Dedifferentiated amniotic fluid mesenchymal stem cell (primary cell): ENCODE data around the gene CYB5A.

Experiments used
- DNase-seq: peaks from one replicate; pipeline ENCODE4 v3.0.0-alpha.2; 2016; ENCODE audit errors: extremely low spot score

CYB5A gene

DNA sequence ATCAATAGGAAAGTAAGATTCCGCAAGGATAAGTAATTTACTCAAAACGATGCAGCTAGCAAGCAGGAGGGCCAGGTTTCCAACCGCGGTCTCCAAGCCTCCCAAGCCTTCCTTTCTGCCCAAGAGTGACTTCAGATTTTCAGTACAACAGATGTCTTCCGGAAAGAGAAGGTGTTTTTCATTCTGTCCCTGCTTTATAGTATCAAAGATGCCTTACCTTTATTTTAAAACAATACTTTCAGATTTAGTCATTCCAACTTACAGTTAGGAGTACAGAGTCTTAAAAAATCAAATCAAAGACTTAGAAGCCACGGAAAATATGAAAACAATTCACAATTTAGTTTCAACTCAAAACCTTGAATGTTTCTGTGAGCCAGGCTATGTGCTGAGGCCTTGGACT, 43.6 kb downstream of the CYB5A start:
- DNase-seq = no peak

DNA sequence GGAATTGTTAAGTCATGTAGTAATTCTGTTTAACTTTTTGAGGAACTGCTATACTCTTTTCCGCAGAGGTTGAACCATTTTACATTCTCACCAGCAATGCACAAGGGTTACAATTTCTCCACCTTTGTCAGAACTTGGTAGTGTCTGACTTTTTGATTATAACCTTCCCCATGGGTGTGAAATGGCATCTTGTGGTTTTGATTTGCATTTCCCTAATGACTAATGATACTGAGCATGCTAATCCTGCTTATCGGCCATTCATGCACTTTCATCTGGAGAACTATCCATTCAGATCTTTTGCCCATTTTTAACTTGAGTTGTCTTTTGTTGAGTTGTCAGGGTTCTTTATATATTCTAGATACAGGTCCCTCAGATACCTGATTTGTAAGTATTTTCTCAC, 47.2 kb downstream of the CYB5A start:
- DNase-seq = no peak

DNA sequence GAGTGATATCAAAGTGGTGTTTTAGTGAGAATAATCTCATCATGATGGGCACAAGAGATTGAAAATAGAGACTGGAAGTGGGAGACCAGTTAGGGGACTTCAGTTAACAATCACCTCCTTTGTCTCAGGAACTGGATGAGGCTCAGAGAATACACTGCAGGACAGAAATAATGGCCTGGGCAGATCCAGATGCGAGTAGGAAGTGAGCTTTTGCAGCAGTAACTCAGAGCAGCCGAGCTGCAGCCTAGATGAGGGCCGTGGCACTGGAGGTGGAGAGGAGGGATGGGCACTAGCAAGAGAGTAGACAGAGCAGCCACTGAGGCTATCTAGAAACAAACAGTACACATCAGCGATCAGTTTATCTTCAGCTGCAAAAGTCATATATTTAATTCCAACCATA, 48.6 kb downstream of the CYB5A start:
- no peak for DNase-seq

DNA sequence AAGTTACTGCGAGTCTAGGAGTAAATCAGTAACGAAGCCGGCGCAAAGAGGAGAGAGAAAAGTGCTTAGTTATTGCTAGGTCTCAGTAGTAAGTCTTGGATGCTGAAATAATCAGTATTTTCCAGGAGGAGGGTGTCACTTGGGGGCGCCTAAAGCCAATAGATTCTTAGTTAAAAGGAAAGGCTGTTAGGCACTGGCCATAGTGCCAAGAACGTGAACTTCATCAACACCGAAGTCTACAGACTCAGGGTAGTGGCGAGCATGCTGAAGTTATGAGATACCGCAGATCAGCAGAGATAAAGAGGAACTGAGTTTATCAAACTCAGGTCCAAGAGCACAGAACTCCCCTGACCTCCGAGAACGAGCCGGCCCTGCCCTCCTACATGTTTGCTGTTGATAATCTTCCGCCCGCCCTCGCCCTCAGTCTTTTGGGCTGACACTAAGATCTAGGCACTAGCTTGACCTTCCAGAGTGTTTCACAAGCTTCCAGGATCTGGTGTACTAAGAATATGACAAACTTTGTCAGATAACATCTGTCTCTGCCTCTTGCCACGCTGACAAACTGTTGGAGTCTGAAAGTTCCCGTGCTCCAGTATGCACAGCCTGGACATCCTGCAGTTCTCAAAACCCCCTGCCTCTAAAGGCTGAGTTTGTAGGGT, 49.2 kb downstream of the CYB5A start:
- no peak for DNase-seq

DNA sequence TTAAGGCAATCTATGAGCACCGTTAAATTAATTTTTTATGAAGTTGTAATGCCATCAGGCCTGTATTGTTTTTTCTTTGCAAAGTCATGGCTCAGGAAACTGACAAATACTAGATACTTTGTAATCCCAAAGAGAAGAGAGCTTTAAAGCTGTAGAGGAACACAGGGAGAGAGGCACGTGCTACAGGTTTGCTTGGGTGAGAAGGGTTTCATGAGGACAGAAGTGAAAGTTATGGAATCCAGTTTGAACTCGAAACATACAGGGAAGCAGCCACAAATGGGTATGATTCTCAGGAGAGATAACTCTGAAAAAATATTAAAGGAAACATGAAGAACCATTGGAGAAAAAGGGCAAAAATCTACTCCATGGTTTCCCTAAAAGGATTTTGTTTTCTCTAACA, 49.8 kb downstream of the CYB5A start:
- DNase-seq = no peak

DNA sequence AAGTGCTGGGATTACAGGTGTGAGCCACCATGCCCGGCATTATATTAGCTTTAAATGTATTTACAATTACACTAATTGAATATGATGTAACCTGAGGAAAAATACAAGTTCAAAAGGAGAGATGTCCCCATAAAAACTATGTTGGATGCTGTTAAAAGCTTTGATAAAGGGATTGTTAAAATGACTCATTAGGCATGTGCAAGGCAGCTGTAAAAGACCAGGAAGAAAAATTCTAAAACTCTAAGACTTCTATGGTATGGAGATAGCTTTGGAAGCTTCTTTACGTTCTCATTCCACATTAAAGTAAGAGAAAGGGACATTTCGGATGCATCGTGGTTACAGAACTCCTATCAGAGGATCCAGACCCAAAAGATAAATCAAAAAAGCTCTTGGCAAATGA, 50.3 kb downstream of the CYB5A start:
- no peak for DNase-seq

DNA sequence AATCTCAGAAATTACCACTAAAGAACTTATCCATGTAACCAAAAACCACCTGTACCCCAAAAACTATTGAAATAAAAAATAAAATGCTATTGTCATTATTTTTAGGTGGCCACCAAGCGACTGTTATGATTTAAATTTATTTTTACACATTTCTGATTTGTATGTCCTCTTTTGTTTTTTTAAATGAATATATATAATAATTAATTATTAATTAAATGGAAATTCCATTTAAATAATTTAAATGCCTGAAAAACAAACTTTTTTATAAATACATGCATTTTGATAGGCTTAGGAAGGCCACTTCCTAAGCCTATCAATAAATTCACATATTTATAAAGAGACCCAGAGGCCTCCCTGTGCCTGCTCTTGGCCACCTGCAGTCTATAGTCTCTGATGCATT, 52.2 kb downstream of the CYB5A start:
- DNase-seq = no peak

DNA sequence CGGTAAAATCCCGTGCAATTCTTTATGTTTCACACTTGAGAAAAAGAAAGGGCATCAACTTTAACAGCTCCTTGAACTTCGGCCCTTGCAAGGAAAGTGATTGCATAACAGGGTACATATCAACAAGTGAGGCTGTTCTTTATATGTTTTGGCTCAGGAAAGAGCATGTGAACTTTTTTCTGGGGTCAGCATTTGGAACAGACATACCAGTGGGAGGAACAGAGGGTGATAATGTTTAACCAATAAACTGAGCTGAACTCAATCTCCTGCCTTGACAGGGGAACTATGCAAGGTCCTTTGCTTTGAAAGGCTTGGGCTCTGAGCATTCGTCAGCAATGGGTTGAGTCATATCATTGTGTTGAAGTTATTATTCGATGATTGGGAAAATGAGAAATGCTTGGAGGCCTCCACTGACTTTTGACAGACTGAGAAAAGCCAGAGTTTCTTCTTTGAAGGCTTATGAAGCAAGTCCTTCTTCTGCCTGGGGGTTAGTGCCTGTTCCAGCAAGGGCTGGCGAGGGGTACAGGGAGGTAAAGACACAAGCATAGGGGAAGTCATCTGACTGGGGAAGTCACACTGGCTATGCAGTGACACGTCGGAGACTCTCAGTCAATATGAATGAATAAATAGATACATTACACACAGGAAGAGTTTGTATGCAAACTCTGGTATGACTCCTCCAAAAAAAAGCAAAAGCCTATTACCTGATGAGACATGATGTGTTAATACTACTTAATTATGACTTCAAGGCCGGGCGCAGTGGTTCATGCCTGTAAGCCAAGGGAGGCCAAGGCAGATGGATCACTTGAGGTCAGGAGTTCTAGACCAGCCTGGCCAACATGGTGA, 57.2 kb downstream of the CYB5A start:
- DNase-seq = no peak

DNA sequence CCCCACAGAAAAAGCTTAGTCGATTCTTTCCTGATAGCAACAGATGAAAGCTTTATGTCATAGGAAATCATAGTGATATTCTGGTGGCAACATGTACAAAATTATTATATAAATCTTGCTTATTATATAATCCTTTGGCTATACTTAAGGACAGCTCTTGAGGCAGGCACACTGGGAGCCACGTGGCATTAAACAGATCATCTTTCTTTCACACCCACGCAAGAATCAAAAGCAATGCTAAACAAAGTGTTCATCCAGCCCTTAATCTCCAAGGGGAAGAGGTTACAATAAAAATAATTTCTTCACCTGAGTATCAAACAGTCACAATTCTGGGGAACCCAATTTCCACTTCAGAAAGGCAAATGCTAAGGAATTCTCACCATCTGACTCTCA, 57.8 kb downstream of the CYB5A start:
- no peak for DNase-seq

DNA sequence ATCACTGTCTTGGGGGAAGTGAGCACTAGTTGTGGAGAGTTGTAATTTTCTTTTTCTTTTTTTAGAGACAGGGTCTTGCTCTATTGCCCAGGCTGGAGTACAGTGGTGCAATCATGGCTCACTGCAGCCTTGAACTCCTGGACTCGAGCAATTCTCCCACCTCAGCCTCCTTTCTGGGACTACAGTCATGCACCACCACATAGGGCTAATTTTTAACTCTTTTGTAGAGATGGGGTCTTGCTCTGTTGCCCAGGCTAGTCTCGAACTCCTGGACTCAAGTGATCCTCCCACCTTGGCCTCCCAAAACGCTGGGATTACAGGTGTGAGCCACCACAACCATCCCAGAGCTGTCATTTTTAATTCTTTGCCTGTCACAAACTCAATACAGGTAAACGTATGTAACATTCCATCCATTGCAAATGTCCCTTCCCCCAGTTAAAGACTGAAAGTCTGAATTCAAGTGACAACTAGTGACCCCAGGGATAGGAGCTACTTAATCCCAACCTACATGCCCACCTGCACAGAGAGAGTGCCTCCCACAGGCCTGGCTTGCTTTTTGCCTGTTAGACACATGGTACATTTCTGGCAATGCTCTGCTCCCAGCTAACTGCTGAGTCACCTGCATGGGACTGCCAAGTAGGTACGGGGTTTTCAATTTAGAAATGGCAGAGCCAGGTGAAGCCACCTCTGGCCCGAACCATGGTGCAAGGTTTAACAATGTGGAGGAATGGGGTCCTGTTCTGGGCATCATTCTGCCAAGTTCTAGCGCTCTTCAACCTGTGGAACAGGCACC, 60.6 kb downstream of the CYB5A start:
- DNase-seq = no peak

DNA sequence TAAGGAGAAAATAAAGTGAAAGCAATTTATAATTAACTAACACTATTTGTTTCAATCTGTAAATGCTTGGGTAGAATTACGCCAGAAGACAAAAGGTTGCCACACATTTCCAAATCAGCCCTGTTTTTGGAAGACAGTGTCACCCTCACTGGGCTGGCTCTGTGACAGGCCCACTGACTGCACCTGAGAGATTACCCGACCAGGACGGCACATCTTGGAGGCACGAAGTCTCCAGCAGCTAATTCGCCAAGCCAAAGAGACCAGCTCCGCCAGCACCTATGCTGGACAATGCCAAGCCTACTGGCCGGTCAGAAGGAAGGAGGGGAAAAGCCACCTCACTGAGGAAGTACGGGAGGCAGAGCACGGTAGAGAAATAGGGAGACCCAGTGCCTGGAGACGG, 61.9 kb downstream of the CYB5A start:
- no peak for DNase-seq

DNA sequence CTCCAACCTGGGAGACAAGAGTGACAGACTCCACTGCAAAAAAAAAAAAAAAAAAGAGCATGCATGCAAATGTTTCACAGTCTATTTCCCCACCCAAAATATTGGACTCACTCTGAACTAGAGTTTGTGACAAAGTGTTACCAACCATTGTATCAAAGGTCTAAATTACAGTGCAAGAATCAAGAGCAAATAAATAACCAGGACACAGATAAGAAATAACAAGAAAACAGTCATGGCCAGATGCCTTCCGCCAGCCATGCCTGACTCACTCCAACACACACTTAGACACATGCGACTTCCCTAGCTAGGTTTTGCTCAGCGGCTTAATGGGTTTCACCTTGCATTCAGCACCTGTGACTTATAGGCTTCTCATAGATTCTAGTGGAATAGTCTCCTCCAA, 62.8 kb downstream of the CYB5A start:
- DNase-seq = no peak

DNA sequence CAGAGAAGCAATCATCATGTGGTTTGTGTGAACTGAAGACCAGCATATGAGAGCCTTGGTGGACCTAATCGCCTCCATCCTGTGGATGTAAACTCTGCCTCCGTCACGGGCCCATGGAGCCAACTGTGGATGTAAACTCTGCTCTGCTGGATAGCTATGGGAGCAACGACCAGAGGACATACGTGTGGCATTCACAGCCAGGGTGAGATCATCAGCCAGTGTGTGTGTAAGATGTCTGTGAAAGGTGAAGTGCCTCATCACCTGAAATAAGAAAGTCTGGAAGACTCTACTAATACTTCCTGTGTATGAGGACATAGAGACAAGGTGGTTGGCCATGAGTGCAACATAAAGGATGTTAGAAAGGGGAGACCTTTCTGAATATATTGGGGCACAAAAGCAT, 63.5 kb downstream of the CYB5A start:
- no peak for DNase-seq

DNA sequence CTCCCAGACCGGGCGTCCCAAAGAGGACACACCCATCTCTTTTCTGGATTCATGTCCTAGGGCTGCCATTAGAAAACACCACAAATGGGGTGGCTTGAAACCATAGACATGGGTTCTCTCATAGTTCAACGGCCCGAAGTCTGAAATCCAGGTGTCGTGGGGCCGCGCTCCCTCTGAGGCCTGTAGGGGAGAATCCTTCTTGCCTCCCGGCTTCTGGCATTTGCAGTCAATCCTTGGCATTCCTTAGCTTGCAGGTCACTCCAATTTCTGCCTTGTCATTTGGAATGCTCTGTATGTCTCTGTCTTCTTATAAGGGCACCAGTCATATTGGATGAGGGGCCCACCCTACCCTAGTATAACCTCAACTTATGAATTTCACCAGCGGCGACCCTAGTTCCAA, 65.1 kb downstream of the CYB5A start:
- no peak for DNase-seq

DNA sequence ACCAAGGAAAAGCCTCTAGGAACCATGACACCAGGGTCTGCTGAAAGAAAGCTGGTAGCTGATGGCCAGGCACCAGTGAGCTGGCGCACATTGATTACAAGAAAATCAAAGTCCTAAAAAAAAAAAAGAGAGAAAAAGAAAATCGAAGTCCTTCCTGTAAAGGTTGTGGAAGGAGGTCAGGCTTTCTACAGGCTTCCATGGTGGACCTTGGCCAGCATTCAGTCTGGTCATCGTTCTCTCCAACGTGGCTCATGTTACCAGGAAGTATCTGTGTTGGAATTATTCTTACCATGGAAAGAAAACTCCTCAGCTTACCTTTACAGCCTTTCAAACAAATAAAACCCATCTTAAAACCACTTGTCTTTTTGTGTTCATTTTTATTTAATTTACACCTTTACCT, 65.6 kb downstream of the CYB5A start:
- no peak for DNase-seq

DNA sequence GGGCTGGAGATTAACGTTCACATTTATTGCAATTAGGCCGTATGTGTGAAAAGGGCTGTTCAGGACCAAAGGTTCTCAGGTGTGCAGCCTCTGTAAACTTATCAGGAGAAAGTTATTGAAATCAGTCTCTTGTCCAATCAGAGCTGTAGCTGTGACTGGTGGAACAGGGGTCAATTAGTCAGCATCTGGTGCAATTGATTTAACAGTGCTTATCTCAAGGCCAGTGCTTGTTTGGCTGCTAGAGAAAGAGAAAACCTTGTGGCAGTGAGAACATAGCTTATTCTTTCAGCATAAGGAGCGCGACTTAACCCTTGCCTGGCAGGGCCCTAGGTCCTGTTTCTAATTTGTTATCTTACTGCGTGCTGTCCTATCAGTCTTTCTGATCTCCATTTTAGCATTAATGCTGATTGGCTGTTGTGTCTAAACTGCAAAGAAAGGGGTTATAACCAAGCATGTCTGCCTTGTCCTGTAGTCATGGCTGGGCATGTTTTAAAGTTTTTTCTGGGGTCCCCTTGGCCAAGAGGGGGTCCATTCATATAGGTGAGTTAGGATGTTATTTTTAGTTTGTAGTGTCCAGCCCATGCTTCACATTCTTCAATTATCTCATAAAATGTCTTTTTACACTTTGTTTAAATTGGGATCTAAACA, 66.4 kb downstream of the CYB5A start:
- DNase-seq = no peak

DNA sequence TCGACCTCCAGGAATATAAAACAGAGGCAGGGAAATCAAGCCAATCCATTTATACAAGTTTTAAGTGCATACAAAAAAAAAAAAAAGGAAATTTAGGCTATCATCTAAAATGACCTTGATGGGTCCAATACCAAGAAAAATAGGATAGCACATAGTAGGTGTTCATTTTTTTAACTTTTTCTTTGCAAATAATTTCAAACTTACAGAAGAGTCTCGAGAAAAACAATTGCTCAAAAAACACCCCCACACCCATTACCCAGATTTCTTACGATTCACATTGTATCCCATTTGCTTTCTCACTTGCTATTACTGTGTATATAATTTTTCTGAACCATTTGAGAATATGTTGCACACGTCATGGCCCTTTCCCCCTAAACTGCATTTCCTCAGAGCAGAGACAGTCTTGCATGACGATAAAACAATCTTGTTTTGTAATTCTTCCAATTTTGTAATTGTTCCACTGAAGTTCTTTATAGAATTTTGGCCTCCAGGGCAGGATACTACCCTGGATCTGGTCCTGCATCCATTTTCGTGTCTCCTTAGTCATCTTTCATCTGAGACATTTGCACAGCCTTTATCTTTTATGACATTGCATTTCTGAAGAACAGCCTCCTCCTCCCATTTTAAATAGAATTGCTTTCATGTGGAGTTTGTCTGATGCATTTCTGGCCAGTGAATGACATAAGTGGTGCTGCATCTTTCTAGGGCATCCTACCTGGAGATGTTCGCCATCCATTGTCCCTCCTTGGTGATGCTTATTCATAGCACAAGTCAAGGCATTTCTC, 68.9 kb downstream of the CYB5A start:
- no peak for DNase-seq

DNA sequence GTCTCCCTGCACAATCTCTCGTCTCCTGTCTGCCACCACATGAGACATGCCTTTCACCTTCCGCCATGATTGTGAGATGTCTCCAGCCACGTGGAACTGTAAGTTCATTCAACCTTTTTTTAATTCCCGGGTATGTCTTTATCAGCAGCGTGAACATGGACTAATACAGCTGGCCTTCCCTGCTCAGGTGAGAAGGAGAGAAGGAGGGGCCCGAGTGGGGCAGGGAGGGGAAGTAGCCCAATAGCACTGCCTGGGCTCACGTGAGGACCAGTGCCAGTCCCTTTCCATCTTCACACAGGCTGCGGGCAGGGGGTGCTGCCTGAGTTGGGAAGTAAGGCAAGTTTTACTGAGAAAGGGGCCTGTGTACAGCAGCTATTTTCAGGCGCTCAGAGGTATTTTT, 70.7 kb downstream of the CYB5A start:
- DNase-seq = no peak

DNA sequence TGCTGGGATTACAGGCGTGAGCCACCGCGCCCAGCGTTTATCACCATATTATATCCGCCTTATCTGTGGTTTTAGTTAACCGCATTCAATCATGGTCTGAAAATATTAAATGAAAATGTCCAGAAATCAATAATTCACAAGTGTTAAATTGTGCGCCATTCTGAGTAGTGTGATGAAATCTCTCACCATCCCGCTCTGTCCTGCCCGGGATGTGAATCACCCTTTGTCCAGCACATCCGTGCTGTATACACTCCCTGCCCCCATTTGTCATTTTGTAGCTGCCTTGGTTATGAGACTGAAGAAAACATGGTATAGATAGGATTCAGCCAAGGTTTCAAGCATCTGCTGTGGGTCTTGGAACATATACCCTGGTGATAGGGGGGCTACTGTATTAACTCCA, 72.7 kb downstream of the CYB5A start:
- no peak for DNase-seq

DNA sequence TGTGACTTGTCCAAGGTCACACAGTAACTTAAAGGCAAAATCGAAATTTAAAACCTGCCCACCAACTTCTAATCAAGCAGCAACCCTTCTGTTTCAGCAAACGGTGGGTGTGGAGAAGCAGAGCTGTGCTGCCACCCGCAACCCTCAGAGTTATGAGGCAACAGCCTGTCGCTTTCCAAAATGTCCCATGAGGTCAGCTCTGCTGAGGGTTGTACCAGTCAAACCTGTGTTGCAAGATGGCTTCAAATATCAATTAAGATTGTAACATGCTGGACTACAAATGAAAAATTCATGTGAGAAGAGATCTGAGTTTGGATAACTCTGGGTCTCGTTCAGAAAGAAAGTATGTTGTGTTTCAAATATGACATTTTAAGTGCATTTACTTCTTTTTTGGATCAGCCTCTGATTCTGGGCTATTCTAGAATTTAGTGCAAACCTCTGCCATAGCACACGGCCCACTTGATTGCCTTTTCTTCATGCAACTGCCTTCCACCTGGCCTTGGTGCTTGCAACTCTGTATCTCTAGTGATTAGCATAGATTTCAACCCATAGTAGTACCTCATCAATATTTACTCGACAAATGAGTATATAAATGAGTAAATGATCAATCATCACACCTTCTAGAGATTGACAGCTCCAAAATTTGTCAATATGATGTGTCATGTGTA, 74.2 kb downstream of the CYB5A start:
- DNase-seq = no peak

DNA sequence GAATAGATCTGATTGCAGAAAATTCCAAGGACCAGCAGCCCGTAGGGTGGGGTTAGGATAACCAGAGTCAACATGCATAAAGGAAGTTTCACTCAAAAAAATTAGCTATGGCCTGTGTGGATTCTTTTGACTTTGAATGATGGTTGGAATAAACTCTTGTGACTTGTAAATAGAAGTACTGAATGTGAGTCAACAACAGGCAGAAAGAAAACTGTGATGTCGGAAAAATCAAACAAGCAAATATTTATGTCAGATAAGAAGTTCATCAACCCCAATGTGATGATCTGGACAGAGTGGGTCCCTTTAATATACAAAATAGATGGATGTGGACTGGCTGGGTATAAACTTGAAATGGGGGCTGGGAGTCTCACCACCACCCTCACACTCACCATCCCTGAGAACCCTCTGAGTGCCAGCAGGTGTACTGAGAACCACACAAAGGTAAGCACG, 75.1 kb downstream of the CYB5A start:
- no peak for DNase-seq
